HT1080 (cell line): ENCODE data around the gene CEP104. TPM values are rescaled to one million over a fixed set of nuclear protein-coding genes. Genes with fewer than 3 reads are reported as not detected.
A peak's percentile ranks its signal among the peaks of the same experiment; 100 is the strongest.

Source experiments
- DNase-seq: peaks from one replicate; pipeline ENCODE4 v3.0.0-alpha.2; 2015; ENCODE audit warnings: low read depth
- total RNA-seq: library from RNA; depleted of rRNA; stranded (reverse); fragments of >200 nt; shearing (Covaris generic); gene quantifications from 2 replicates; pipeline ENCODE4 v1.2.3, GENCODE V29; 2014

CEP104 gene
- total RNA-seq, 1 experiment from 2014 or later = 22.8 TPM

DNA sequence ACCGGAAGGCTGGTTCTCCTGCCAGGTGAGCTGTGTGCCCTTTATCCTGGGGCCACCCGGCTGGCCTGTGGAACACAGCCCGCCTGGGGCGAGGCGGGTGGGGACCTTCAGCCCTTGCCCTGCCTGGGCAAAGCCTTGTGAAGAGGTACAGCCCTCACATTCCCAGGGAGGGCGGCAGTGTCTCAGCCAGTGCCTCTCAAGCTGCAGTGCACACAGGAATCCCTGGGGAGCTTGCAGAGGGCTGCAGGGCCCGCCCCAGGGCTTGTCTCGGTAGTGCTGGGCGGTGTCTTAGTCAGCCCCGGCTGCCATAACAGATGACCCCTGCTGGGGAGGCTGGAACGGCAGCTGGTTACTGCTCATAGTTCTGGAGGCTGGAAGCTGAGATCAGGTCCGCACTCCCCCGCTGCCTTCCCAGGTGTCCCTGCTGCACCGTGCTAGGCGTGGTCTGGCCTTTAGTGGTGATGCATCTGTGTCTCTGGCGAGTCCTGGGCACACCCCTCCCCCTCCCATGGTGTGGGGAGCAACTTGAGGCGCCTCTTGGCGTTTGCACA, 12.8 kb upstream of the CEP104 start:
- DNase-seq = no peak

GRCh38 chr1:3868464-3869006, 11.5 kb upstream of the CEP104 start:
- no peak for DNase-seq

- no peak for DNase-seq
Observed at GRCh38 chr1:3865606-3866160, 8.7 kb upstream of the CEP104 start.

DNA sequence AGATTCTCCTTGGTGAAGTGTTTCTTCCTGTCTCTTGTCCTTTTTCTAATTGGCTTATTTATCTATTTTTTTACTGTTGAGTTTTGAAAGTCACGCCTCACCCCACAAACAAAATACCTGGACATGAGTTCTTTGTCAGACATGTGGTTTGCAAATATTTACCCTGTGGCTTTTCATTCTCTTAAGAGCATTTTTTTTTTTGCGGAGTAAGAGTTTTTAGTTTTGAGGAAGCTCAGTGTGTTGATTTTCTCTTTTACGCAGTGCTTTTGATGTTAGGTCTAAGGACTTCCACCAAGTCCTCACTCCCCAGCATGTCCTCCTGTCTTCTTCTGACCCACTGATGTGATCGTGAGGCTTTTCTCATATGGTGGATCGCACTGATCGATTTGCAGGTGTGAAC, 7.9 kb upstream of the CEP104 start:
- no peak for DNase-seq

DNA sequence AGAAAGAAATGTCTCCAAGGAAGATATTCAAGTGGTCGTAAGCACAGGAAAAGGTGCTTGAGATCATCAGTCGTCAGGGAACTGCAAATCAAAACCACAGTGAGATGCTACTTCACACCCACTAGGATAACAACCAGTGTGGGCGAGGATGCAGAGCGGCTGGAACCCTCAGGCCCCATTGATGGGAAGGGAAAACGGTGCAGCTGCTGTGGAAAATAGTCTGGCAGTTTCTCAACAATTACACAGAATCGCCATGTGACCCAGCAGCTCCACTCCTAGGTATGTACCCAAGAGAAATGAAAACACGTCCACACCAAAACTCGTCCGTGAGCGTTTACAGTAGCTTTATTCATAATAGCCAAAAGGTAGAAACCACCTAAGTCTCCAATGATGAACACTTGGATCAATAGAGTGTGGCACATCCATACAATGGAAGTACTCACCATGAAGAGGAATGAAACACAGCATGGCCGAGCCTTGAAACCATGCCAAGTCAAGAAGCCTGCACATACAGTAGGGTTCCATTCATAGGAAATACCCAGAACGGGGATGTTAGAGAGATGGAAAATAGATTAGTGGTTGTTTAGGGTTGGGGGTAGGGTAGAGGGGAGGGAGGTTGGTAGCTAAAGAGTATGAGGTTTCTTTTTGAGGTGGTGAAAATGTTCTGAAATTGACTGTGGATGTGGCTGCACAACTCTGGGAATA, 6.4 kb upstream of the CEP104 start:
- DNase-seq = no peak

- no peak for DNase-seq
Observed at GRCh38 chr1:3858231-3858981, 1.4 kb upstream of the CEP104 start.

- DNase-seq = no peak
Observed at GRCh38 chr1:3857791-3858129, 749 bp upstream of the CEP104 start.

- no peak for DNase-seq
Observed at GRCh38 chr1:3852711-3853485, 4.1 kb downstream of the CEP104 start.

- DNase-seq = no peak
Observed at GRCh38 chr1:3852091-3852490, 4.9 kb downstream of the CEP104 start.

GRCh38 chr1:3851292-3851691, 5.7 kb downstream of the CEP104 start:
- no peak for DNase-seq

DNA sequence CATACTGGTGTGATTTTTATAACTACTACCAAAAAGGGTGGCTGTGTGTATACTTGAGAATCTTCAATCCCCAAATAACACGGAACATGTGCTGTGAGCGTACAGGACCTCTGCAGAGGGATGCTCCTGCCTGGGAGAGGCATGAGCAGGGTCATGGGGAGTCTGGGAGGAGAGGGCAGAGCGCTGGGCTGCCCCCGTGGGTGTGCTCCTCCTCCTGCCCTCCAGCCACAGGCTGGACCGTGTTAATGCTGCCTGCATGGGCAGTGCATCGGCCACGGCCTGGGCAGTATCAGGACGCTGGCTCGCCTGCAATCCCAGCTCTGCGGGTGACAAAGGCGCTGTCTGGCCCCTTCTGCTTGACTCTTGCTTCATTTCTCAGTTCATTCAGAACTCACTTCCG, 6.2 kb downstream of the CEP104 start:
- DNase-seq = no peak

GRCh38 chr1:3847081-3847480, 9.9 kb downstream of the CEP104 start:
- no peak for DNase-seq

GRCh38 chr1:3846541-3846940, 10.5 kb downstream of the CEP104 start:
- DNase-seq = no peak

DNA sequence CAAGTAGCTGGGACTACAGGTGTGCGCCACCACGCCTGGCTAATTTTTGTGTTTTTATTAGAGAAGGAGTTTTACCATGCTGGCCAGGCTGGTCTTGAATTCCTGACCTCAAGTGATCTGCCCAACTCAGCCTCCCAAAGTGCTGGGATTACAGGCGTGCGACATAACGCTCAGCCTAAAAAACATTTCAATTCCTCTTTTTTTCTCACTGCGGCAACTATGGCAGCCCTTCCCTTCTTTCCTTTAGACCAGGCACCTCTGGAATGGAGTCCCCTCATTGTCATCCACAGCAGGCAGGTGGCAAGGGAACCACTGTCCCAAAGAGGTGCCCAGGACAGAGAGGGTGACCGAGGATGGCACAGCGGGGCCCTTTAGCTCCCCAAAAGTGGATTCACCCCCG, 14.1 kb downstream of the CEP104 start:
- no peak for DNase-seq

- DNase-seq = no peak
Observed at GRCh38 chr1:3841491-3841890, 15.5 kb downstream of the CEP104 start.

DNA sequence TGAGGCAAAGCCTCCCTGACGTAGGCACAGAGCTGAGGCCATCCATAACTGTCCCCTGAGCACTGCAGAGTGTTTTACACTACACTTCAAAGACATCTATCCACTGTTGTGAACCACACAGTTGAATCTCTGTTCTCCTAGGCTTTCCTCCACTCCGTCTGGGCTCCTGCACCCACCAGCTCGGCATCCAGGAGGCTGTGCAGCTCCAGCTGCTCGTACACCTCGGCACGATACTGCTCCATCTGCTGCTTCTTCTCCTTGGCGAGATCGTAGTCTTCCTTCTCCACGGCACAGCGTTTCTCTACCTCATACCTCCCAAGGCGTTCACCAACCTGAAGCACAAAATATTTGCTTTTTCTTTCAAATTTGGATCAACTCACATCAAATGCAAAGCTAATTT, 18.2 kb downstream of the CEP104 start:
- no peak for DNase-seq

DNA sequence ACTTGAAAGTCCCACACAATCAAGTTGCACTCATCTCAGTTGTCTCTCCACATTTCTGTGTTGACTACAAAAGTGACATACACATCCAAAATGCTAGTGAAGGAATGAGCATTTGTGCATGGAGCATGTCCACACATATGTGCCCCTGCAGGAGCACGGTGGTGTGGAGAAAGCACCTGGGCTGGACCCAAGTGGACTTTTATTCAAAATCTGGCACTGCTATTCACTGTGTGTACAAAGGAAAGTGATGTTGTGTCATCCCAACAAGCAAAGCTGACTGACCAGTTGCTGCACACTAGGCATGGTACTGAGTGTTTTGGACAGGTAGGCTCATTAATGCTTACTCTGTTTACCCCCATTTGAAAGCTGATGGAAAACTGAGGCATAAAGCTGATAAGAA, 19.3 kb downstream of the CEP104 start:
- DNase-seq = no peak

- no peak for DNase-seq
Observed at GRCh38 chr1:3837200-3837599, 19.8 kb downstream of the CEP104 start.

DNA sequence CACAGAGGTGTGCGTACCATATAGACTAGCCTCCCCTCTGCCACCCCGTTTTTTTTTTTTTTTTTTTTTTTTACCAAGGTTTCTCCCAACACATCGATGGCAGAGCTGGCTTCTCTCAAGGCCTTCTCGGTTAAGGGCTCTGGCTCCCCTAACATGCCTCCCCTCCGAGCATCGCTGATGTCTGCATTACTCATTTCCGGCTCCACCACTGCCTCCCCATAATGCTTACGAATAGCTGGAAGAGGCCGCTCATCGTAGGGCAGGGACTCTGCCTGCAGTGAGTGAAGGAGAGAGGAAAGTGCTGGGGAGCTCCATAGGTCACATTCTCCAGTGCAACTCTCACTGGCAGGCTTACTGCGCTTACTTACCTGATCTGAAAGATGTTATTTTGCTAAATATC, 20.6 kb downstream of the CEP104 start:
- DNase-seq = peak; percentile 92

DNA sequence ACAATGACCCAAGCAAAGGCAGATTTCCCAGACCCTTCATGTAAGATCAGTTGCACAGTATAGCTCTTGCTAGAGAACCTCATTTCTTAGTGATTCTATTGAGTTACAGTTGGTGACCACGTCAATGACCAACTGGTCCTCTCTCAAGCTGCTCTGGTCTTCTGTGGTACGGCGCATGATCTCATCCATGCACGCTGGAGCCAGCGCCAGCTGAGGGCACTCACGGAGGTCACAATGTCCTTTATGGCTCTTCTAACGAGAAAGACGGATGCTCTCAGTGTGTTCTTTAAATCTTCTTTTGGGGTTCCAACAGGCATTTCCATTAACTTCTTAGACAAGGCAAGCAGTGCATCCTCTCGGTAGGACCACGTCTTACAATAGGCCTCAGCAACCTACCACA, 22.3 kb downstream of the CEP104 start:
- DNase-seq = no peak

DNA sequence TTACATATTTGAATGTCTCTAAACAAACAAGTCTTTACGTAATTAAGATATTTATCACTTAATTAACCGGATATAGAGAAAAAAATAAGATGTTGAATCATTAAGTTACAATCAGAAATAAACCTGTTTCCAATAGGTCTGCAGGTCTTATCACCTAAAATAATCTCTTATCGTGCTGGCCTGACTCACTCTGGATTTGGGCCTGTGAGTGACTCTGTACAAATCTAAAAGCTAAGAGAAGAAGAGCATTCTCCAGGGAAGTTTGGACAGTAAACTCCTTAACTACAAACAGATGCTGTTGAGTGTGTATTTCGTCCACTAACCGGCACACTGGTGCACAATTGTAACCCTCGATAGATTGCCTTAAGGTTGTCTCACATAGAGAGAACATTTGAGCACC, 25.3 kb downstream of the CEP104 start:
- no peak for DNase-seq

DNA sequence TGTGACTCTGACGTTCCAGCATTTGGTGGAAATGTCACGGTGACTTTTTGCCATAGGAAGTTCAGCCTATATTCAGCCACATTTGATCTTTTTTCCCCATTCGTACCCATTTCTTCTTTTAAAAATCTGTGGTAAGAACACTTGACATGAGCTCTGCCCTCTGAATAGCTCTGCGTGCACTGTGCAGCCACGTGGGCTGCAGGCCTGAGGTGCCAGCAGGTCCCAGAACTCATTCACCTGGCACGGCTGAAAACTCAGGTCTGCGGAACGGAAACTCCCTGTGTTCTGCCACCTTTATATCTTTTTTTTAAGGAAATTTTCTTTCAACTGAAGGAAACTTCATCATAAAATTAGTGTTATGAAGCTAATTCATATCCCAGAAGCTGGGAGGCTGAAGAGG, 28.6 kb downstream of the CEP104 start:
- no peak for DNase-seq
